A549 (cell line): ENCODE results near the gene PTPRG. TPM values are rescaled to one million over a fixed set of nuclear protein-coding genes. Genes with fewer than 3 reads are reported as not detected.

ENCODE experiments used
- ATAC-seq, 2 experiments: fragments of 200-7000 bp in 1 of 2; fragments of >200 bp in 1 of 2; cut with Nextera tagmentation in 1 of 2; cut with Tn5 transposase in 1 of 2; 3 replicates each; pipeline versions ENCODE4 v1.8.0 to v1.9.1; 2018 to 2020; ENCODE audit warnings: mild to moderate bottlenecking in 1 of 2, moderate library complexity in 1 of 2
- CTCF ChIA-PET: fragments of 300-600 bp; sonication (Branson Sonifier 250); formaldehyde crosslinking; extraction: SDS; loops from one replicate; lab custom pipeline; 2021; ENCODE audit warnings: antibody characterized with exemption, inconsistent platforms; lab: Yijun Ruan, JAX
- POLR2A ChIA-PET: fragments of 350-600 bp; formaldehyde crosslinking; extraction: SDS; loops from one replicate; lab custom pipeline; 2021; ENCODE audit warnings: antibody characterized with exemption, inconsistent platforms; lab: Yijun Ruan, JAX
- DNase-seq, 2 experiments: peaks; one replicate each; pipeline versions ENCODE4 v3.0.0 to v3.0.0-alpha.2; 2011 to 2016; ENCODE audit warnings: low read depth in 1 of 2, low spot score in 1 of 2
- FAIRE-seq: peaks from 2 replicates; lab custom pipeline; 2011; peaks lifted over from hg19 to GRCh38; lab: Jason Lieb, UNC
- H3K27ac ChIP-seq, 2 experiments: fragments of >200 bp; sonication (Bioruptor Twin); formaldehyde crosslinking; 3 replicates each; pipeline ENCODE4 v1.5.1; 2016 to 2017
- H3K4me1 ChIP-seq: fragments of >200 bp; sonication (Bioruptor Twin); formaldehyde crosslinking; 3 replicates; pipeline ENCODE4 v1.6.1; 2016
- H3K4me2 ChIP-seq: fragments of >200 bp; sonication (Bioruptor Twin); formaldehyde crosslinking; 3 replicates; pipeline ENCODE4 v1.6.1; 2016
- H3K4me3 ChIP-seq: fragments of >200 bp; sonication (Bioruptor Twin); formaldehyde crosslinking; 3 replicates; pipeline ENCODE4 v1.5.1; 2016
- H3K9me3 ChIP-seq: fragments of >200 bp; sonication (Bioruptor Twin); formaldehyde crosslinking; 3 replicates; pipeline ENCODE4 v1.6.1; 2016
- BCL3 ChIP-seq: fragments of >200 bp; sonication (Bioruptor Twin); formaldehyde crosslinking; IDR thresholded peaks from 3 replicates; pipeline ENCODE4 v1.6.1; 2016
- BHLHE40 ChIP-seq: IDR thresholded peaks from 2 replicates; pipeline ENCODE4 v1.6.1; 2012; ENCODE audit warnings: low read depth, low read length, inconsistent platforms
- CBX2 ChIP-seq: fragments of 200-600 bp; sonication (generic); IDR thresholded peaks from 2 replicates; pipeline ENCODE4 v1.6.1; 2016; ENCODE audit warnings: low read depth, mild to moderate bottlenecking, borderline replicate concordance
- CBX8 ChIP-seq: fragments of 200-600 bp; sonication (generic); IDR thresholded peaks from 2 replicates; pipeline ENCODE4 v1.6.1; 2016
- CEBPB ChIP-seq, 2 experiments: fragments of >200 bp in 1 of 2; sonication (Bioruptor Twin) in 1 of 2; formaldehyde crosslinking in 1 of 2; IDR thresholded peaks; 2 replicates each; pipeline ENCODE4 v1.6.1; 2012 to 2016
- CHD2 ChIP-seq: fragments of 150-350 bp; IDR thresholded peaks from 2 replicates; pipeline ENCODE4 v1.6.1; 2014; ENCODE audit warnings: low read length; ENCODE audit not compliant: partially characterized antibody
- CHD4 ChIP-seq: fragments of 200-600 bp; sonication (generic); IDR thresholded peaks from 2 replicates; pipeline ENCODE4 v1.6.1; 2016; ENCODE audit warnings: antibody characterized with exemption, mild to moderate bottlenecking, borderline replicate concordance
- E2F6 ChIP-seq: IDR thresholded peaks from 2 replicates; pipeline ENCODE4 v1.6.1; 2012; ENCODE audit warnings: low read depth, borderline replicate concordance
- ELK1 ChIP-seq: fragments of 150-350 bp; IDR thresholded peaks from 2 replicates; pipeline ENCODE4 v1.6.1; 2014; ENCODE audit warnings: low read depth, mild to moderate bottlenecking, low read length
- ESRRA ChIP-seq: fragments of 150-350 bp; IDR thresholded peaks from 2 replicates; pipeline ENCODE4 v1.6.1; 2014; ENCODE audit warnings: mild to moderate bottlenecking, low read length, borderline replicate concordance
- HOXB13 ChIP-seq: fragments of 250-450 bp; sonication (Bioruptor Pico); IDR thresholded peaks from 2 replicates; pipeline ENCODE4 v1.5.0; 2020; ENCODE audit warnings: low read depth, mild to moderate bottlenecking, moderate library complexity
- MAFK ChIP-seq: fragments of 450-650 bp; IDR thresholded peaks from 2 replicates; pipeline ENCODE4 v1.6.1; 2014; ENCODE audit not compliant: partially characterized antibody
- MAZ ChIP-seq: fragments of 150-350 bp; IDR thresholded peaks from 2 replicates; pipeline ENCODE4 v1.6.1; 2014; ENCODE audit warnings: antibody characterized with exemption, low read depth, low read length, borderline replicate concordance
- NPAS2 ChIP-seq: fragments of 250-450 bp; sonication (Bioruptor Pico); IDR thresholded peaks from 2 replicates; pipeline ENCODE4 v1.8.0; 2022; ENCODE audit warnings: mild to moderate bottlenecking, moderate library complexity, borderline replicate concordance
- NR3C1 ChIP-seq: fragments of >200 bp; sonication (Bioruptor Twin); formaldehyde crosslinking; IDR thresholded peaks from 3 replicates; pipeline ENCODE4 v1.6.1; 2017
- PHF8 ChIP-seq: fragments of 200-600 bp; sonication (generic); IDR thresholded peaks from 2 replicates; pipeline ENCODE4 v1.6.1; 2016; ENCODE audit warnings: low read depth, mild to moderate bottlenecking, antibody characterized with exemption, moderate library complexity, borderline replicate concordance
- POLR2AphosphoS2 ChIP-seq: conservative IDR thresholded peaks from 2 replicates; pipeline ENCODE4 v1.6.1; 2012; ENCODE audit warnings: low read length, improper control_type of control experiment, inconsistent platforms
- RAD21 ChIP-seq, 2 experiments: fragments of >200 bp in 1 of 2; sonication (Bioruptor Twin) in 1 of 2; formaldehyde crosslinking in 1 of 2; IDR thresholded peaks in 1 of 2; conservative IDR thresholded peaks in 1 of 2; 2 replicates in 1 of 2; 3 replicates in 1 of 2; pipeline ENCODE4 v1.6.1; 2012 to 2018; ENCODE audit warnings: inconsistent platforms in 1 of 2
- RARB ChIP-seq: fragments of 250-450 bp; sonication (Bioruptor Pico); IDR thresholded peaks from 2 replicates; pipeline ENCODE4 v1.8.0; 2021; ENCODE audit warnings: mild to moderate bottlenecking, moderate library complexity
- SMC3 ChIP-seq: fragments of >200 bp; sonication (Bioruptor Twin); formaldehyde crosslinking; IDR thresholded peaks from 3 replicates; pipeline ENCODE4 v1.6.1; 2018; ENCODE audit warnings: inconsistent platforms
- ZC3H11A ChIP-seq: fragments of 450-650 bp; IDR thresholded peaks from 2 replicates; pipeline ENCODE4 v1.6.1; 2014; ENCODE audit warnings: antibody characterized with exemption, mild to moderate bottlenecking
- WGBS: methylation state at CpG from one replicate; pipeline ENCODE4 v1.1.6; 2017; ENCODE audit errors: missing lambda C conversion rate; 5-methylcytosine and 5-hydroxymethylcytosine counted together
- polyA plus RNA-seq, 4 experiments: library from polyadenylated mRNA; depleted of rRNA in 3 of 4; stranded (reverse); fragments of >200 nt; fragmentation: RNase III in 1 of 4; extraction: RNeasy Plus Mini Kit Qiagen cat#74134 plus additional on column Dnase treatment in 1 of 4; gene quantifications; 2 replicates in 3 of 4; 3 replicates in 1 of 4; pipeline ENCODE4 v1.2.3, GENCODE V29; 2011 to 2017
- TF ChIP-seq, protein P1 (sequence below): fragments of >200 bp; sonication (Bioruptor Twin); formaldehyde crosslinking; IDR thresholded peaks from 3 replicates; pipeline ENCODE4 v1.5.1; 2016
- TF ChIP-seq, protein P2 (sequence below): fragments of >200 bp; sonication (Bioruptor Twin); formaldehyde crosslinking; IDR thresholded peaks from 2 replicates; pipeline ENCODE4 v1.6.1; 2016

The PTPRG gene
- polyA plus RNA-seq, 2 of the 4 experiments (the other 2 are of a cell fraction) = 4.5 to 4.8 TPM

GRCh38 chr3:61855211-61855610 lies 293.8 kb downstream of the PTPRG start (continued):
- TF ChIP-seq CBX2 (no peak), BHLHE40 (no peak), MAFK (no peak), ESRRA (no peak), RAD21 (conservative IDR thresholded peaks at IDR 0.05 in 1 of 2, IDR thresholded peaks at IDR 0.05 in 1 of 2) (no peak), NR3C1 (no peak), ELK1 (no peak)
- TF ChIP-seq, all 56 proteins: peak for 0

GRCh38 chr3:61857297-61857696 lies 295.9 kb downstream of the PTPRG start:
- ATAC-seq (no peak), FAIRE-seq (no peak)
- POLR2A ChIA-PET = no interaction called here
- 0% methylated on average over 2 of the region's 2 CpGs for WGBS
- TF ChIP-seq MAZ (no peak), CHD2 (no peak), RARB (CRISPR knock-in tag) (no peak), NPAS2 (CRISPR knock-in tag) (no peak), BCL3 (no peak), PHF8 (no peak)
- TF ChIP-seq, all 56 proteins: peak for 0
- Histone ChIP-seq H3K27ac (no peak overlapping the region), H3K4me2 (no peak overlapping the region), H3K4me1 (no peaks in the 10 kb centered on the region), H3K9me3 (no peaks in the 10 kb centered on the region), H3K4me3 (no peak overlapping the region)
- CTCF ChIA-PET = interaction anchor here (0.7 to 2.3 kb wide), 2 partner anchors 271 to 331 kb away, joined by 4 to 8 read pairs; no protein-coding TSS in a partner anchor
- no peak for DNase-seq

- H3K4me1 ChIP-seq = no peaks in the 10 kb centered on the region
- TF ChIP-seq E2F6 (no peak), HOXB13 (CRISPR knock-in tag) (no peak), CEBPB (IDR thresholded peaks at IDR 0.05) (no peak), POLR2AphosphoS2 (no peak), CBX8 (no peak), ZC3H11A (no peak), RAD21 (conservative IDR thresholded peaks at IDR 0.05 in 1 of 2, IDR thresholded peaks at IDR 0.05 in 1 of 2) (peak; percentile 17 to 37; a peak in 1 of 5 replicates), CHD4 (no peak), SMC3 (peak; percentile 33; the same call in 2 of the 3 replicates), BCL3 (no peak), ELK1 (no peak), MAFK (no peak)
- TF ChIP-seq, protein P1, sequence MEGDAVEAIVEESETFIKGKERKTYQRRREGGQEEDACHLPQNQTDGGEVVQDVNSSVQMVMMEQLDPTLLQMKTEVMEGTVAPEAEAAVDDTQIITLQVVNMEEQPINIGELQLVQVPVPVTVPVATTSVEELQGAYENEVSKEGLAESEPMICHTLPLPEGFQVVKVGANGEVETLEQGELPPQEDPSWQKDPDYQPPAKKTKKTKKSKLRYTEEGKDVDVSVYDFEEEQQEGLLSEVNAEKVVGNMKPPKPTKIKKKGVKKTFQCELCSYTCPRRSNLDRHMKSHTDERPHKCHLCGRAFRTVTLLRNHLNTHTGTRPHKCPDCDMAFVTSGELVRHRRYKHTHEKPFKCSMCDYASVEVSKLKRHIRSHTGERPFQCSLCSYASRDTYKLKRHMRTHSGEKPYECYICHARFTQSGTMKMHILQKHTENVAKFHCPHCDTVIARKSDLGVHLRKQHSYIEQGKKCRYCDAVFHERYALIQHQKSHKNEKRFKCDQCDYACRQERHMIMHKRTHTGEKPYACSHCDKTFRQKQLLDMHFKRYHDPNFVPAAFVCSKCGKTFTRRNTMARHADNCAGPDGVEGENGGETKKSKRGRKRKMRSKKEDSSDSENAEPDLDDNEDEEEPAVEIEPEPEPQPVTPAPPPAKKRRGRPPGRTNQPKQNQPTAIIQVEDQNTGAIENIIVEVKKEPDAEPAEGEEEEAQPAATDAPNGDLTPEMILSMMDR = peak; percentile 41; the same call in 2 of the 3 replicates
- TF ChIP-seq, protein P2, sequence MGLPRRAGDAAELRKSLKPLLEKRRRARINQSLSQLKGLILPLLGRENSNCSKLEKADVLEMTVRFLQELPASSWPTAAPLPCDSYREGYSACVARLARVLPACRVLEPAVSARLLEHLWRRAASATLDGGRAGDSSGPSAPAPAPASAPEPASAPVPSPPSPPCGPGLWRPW = no peak
- ChIA-PET CTCF (interaction anchor here (0.7 to 2.3 kb wide), 7 partner anchors 10 to 330 kb away, joined by 3 to 8 read pairs (median 4); no protein-coding TSS in a partner anchor), POLR2A (no interaction called here)
- H3K4me3 ChIP-seq = no peak overlapping the region
- H3K9me3 ChIP-seq = no peaks in the 10 kb centered on the region
- ATAC-seq (no peak), DNase-seq (no peak), FAIRE-seq (no peak)
- no peak overlapping the region for H3K4me2 ChIP-seq
- H3K27ac ChIP-seq = no peak overlapping the region
- WGBS = 2% methylated on average over 2 of the region's 2 CpGs
Measured at GRCh38 chr3:61858054-61858453, 296.7 kb downstream of the PTPRG start.
